Activated naive CD8-positive, alpha-beta T cell treated with anti-CD3 and anti-CD28 coated beads, Interleukin-2, amount 50 U/mL, for 24 hours (primary cell): ENCODE data around the gene EML5.

Experiments used
- ATAC-seq: fragments of 150-1000 bp; cut with Tn5 transposase; one replicate; pipeline ENCODE4 v1.10.0; 2021
- DNase-seq: peaks from one replicate; pipeline ENCODE4 v3.0.0; 2021
- H3K27ac Mint-ChIP-seq: one replicate; pipeline ENCODE4 v1.8.0; 2021; ENCODE audit warnings: mild to moderate bottlenecking, mixed read lengths
- H3K27me3 Mint-ChIP-seq: one replicate; pipeline ENCODE4 v1.8.0; 2021; ENCODE audit warnings: mixed read lengths
- H3K36me3 Mint-ChIP-seq: one replicate; pipeline ENCODE4 v1.8.0; 2021; ENCODE audit warnings: low read depth, mixed read lengths
- H3K4me1 Mint-ChIP-seq: one replicate; pipeline ENCODE4 v1.8.0; 2021; ENCODE audit warnings: mixed read lengths
- H3K4me3 Mint-ChIP-seq: one replicate; pipeline ENCODE4 v1.8.0; 2021; ENCODE audit warnings: mild to moderate bottlenecking, moderate library complexity, mixed read lengths
- H3K9me3 Mint-ChIP-seq: one replicate; pipeline ENCODE4 v1.8.0; 2021; ENCODE audit warnings: mixed read lengths

Gene EML5

DNA sequence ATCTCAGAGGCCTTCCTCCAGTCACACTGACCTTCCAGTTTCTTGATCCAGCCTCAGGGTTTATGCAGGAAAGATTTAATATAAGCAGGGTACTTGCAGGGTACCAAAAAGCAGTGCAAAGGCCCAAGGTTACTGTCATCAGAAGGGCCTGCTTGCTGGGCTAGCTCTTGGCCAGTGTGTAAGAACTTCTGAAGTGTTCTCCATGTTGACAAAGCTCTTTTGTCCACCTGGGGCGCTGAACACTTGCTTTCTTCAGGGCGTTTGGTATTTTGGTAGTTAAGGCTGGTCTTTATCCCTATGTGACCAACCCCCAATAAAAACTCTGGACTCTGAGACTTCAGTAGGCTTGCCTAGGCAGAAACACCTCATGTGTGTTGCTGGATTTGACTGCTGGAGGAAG is 160.2 kb downstream of the EML5 start:
- Mint-ChIP-seq H3K4me1 (no peaks in the 10 kb centered on the region), H3K27ac (no peak overlapping the region), H3K36me3 (no peaks in the 10 kb centered on the region), H3K4me3 (no peak overlapping the region), H3K9me3 (no peaks in the 10 kb centered on the region), H3K27me3 (no peaks in the 10 kb centered on the region)
- ATAC-seq (no peak), DNase-seq (no peak)

- no peak overlapping the region for H3K4me3 Mint-ChIP-seq
- no peaks in the 10 kb centered on the region for H3K36me3 Mint-ChIP-seq
- no peaks in the 10 kb centered on the region for H3K27me3 Mint-ChIP-seq
- no peaks in the 10 kb centered on the region for H3K9me3 Mint-ChIP-seq
- ATAC-seq (no peak), DNase-seq (no peak)
- no peaks in the 10 kb centered on the region for H3K4me1 Mint-ChIP-seq
- no peak overlapping the region for H3K27ac Mint-ChIP-seq
Observed at GRCh38 chr14:88631091-88631490, 161.7 kb downstream of the EML5 start.

- Mint-ChIP-seq H3K4me3 (no peak overlapping the region), H3K36me3 (no peaks in the 10 kb centered on the region), H3K9me3 (no peaks in the 10 kb centered on the region), H3K4me1 (no peaks in the 10 kb centered on the region), H3K27me3 (no peaks in the 10 kb centered on the region), H3K27ac (no peak overlapping the region)
- DNase-seq (no peak), ATAC-seq (no peak)
Observed at GRCh38 chr14:88630565-88630964, 162.2 kb downstream of the EML5 start.

DNA sequence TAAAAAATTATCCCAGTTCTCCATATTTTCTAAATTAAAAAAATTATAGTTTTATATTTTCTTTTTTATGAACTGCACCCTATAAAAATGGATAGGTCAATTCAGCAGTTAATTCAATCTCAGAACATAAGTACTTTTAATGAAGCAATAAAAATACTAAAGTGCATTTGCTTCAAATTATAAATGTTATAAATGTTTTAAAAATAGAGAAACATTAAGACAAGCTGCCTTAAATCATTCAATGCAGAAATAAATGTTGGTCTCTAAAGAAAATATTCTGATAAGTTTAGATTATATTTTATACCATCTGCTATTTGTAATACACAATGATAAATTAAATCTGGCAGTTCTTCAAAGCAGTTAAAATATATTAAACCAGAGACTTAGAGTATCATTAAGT is 164.3 kb downstream of the EML5 start:
- Mint-ChIP-seq H3K4me3 (no peak overlapping the region), H3K36me3 (no peaks in the 10 kb centered on the region), H3K27ac (no peak overlapping the region), H3K4me1 (no peaks in the 10 kb centered on the region), H3K27me3 (no peaks in the 10 kb centered on the region), H3K9me3 (no peaks in the 10 kb centered on the region)
- DNase-seq (no peak), ATAC-seq (no peak)

GRCh38 chr14:88628033-88628432 is 164.7 kb downstream of the EML5 start:
- H3K9me3 Mint-ChIP-seq: no peaks in the 10 kb centered on the region
- no peak overlapping the region for H3K4me3 Mint-ChIP-seq
- H3K27ac Mint-ChIP-seq: no peak overlapping the region
- no peaks in the 10 kb centered on the region for H3K4me1 Mint-ChIP-seq
- no peaks in the 10 kb centered on the region for H3K27me3 Mint-ChIP-seq
- DNase-seq (no peak), ATAC-seq (no peak)
- H3K36me3 Mint-ChIP-seq: no peaks in the 10 kb centered on the region

GRCh38 chr14:88625671-88626070 is 167.1 kb downstream of the EML5 start:
- ATAC-seq (no peak), DNase-seq (no peak)
- Mint-ChIP-seq H3K36me3 (peaks cover 2% of the 10 kb centered on the region), H3K4me1 (no peaks in the 10 kb centered on the region), H3K27me3 (no peaks in the 10 kb centered on the region), H3K27ac (no peak overlapping the region), H3K9me3 (no peaks in the 10 kb centered on the region), H3K4me3 (no peak overlapping the region)

GRCh38 chr14:88621100-88621499 is 171.7 kb downstream of the EML5 start:
- peaks cover 4% of the 10 kb centered on the region for H3K36me3 Mint-ChIP-seq
- no peaks in the 10 kb centered on the region for H3K9me3 Mint-ChIP-seq
- H3K4me3 Mint-ChIP-seq: no peak overlapping the region
- no peaks in the 10 kb centered on the region for H3K27me3 Mint-ChIP-seq
- no peaks in the 10 kb centered on the region for H3K4me1 Mint-ChIP-seq
- DNase-seq: no peak
- no peak for ATAC-seq
- H3K27ac Mint-ChIP-seq: no peak overlapping the region

- DNase-seq (no peak), ATAC-seq (no peak)
- H3K27ac Mint-ChIP-seq: no peak overlapping the region
- no peaks in the 10 kb centered on the region for H3K9me3 Mint-ChIP-seq
- H3K4me1 Mint-ChIP-seq: peaks cover 9% of the 10 kb centered on the region
- no peak overlapping the region for H3K4me3 Mint-ChIP-seq
- peaks cover 9% of the 10 kb centered on the region for H3K36me3 Mint-ChIP-seq
- no peaks in the 10 kb centered on the region for H3K27me3 Mint-ChIP-seq
Observed at GRCh38 chr14:88618476-88618875, 174.3 kb downstream of the EML5 start.

DNA sequence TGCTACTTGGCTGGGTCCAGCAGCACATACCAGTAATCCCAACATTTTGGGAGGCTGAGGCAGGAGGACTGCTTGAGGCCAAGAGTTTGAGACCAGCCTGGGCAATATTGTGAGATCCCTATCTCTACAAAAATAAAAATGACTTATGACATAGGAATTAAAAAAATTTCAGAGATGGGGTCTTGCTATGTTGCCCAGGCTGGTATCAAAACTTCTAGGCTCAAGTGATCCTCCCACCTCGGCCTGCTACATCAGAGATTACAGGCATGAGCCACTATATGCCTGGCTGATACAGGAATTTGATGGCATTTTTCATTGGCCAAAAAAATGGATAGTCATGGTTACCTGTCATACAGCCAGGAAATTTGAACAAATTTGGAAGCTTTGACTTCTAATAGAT is 175.3 kb downstream of the EML5 start:
- no peak overlapping the region for H3K27ac Mint-ChIP-seq
- H3K36me3 Mint-ChIP-seq: peaks cover 15% of the 10 kb centered on the region
- H3K27me3 Mint-ChIP-seq: no peaks in the 10 kb centered on the region
- no peaks in the 10 kb centered on the region for H3K9me3 Mint-ChIP-seq
- peaks cover 17% of the 10 kb centered on the region for H3K4me1 Mint-ChIP-seq
- H3K4me3 Mint-ChIP-seq: no peak overlapping the region
- DNase-seq (no peak), ATAC-seq (no peak)

- no peak overlapping the region for H3K4me3 Mint-ChIP-seq
- H3K27ac Mint-ChIP-seq: no peak overlapping the region
- DNase-seq (no peak), ATAC-seq (no peak)
- H3K27me3 Mint-ChIP-seq: no peaks in the 10 kb centered on the region
- H3K36me3 Mint-ChIP-seq: peaks cover 18% of the 10 kb centered on the region
- peaks cover 22% of the 10 kb centered on the region for H3K4me1 Mint-ChIP-seq
- H3K9me3 Mint-ChIP-seq: no peaks in the 10 kb centered on the region
Observed at GRCh38 chr14:88616697-88617096, 176.1 kb downstream of the EML5 start.

DNA sequence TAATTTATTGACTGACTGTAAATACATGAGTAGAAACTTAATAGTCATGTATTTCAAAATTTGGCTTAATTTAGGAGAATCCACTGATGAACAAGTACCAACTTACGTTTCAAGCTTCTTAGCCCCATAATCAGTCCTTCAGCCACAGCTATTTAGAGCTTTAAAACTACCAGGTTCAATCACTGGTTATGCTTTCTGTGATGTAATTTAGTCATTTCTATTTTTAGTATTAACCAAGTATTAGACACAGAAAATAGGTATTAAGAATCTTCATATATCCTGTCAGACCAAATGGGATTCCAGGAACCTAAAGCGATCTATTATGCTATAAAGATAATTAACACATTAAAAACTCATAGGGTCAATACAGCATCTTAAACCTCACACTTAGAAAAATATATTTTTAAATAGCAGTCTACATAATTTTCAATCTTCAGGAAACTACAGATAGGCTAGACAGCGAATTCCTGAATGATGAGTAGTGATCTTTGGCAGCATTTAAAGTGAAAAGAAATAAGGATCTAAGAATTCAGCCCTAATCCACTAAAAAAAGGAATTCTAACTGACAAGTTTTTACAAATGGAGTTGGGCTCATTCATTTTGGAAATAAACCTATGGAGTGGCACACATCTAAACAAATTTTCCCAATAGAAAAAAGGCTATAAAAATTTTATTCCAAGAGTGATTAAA is 178.4 kb downstream of the EML5 start:
- H3K27ac Mint-ChIP-seq: no peak overlapping the region
- no peaks in the 10 kb centered on the region for H3K27me3 Mint-ChIP-seq
- H3K9me3 Mint-ChIP-seq: no peaks in the 10 kb centered on the region
- ATAC-seq (no peak), DNase-seq (no peak)
- peaks cover 22% of the 10 kb centered on the region for H3K4me1 Mint-ChIP-seq
- peaks cover 37% of the 10 kb centered on the region for H3K36me3 Mint-ChIP-seq
- no peak overlapping the region for H3K4me3 Mint-ChIP-seq

DNA sequence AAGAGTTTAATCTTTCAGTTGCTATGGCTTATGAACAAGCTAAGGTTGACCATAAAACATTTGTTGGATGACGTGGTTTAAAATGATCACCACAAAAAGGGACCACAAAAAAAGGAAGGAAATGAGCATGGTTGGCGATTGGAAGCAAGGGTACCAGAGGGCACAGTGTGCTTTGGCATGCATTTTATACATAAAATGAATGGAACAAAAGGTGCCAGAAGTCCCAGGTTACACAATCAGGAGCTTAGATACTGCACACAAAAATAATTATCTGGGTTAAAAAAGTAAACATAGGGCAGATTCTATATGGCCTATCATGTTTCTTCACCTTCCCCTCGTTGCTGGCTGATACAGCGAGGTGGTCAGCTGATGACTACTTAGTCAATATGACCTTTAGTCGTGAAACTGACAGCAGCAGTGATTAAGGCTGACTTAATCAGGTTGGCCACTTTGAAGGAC is 179.2 kb downstream of the EML5 start:
- Mint-ChIP-seq H3K4me3 (no peak overlapping the region), H3K27ac (peak overlapping the region; percentile 44), H3K4me1 (peaks cover 22% of the 10 kb centered on the region), H3K27me3 (no peaks in the 10 kb centered on the region), H3K36me3 (peaks cover 43% of the 10 kb centered on the region), H3K9me3 (no peaks in the 10 kb centered on the region)
- ATAC-seq: peak; percentile 80
- DNase-seq: peak; percentile 6

DNA sequence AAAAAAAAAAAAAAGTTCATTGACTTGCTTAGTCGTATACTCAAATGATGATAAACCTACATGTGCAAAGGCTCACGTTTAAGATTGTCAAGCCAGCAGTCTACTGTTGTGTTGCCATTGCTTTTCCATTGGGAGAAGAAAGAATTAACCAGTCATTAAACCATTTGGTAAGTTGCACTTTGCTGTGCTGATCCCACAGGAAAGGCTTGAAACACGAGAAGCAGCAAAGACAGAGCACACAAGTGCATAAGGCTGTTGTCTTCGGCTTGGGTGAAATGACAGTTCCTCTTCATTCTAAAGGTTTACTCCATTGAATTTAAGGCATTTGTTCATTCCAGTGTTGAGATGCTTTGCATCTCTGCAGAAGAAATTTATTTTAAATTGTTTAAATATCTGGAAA is 179.8 kb downstream of the EML5 start:
- Mint-ChIP-seq H3K27me3 (no peaks in the 10 kb centered on the region), H3K4me1 (peaks cover 22% of the 10 kb centered on the region), H3K36me3 (peaks cover 48% of the 10 kb centered on the region), H3K27ac (no peak overlapping the region), H3K4me3 (no peak overlapping the region), H3K9me3 (no peaks in the 10 kb centered on the region)
- no peak for DNase-seq
- ATAC-seq: no peak

GRCh38 chr14:88611878-88612277 is 180.9 kb downstream of the EML5 start:
- ATAC-seq: no peak
- H3K4me3 Mint-ChIP-seq: no peak overlapping the region
- H3K27me3 Mint-ChIP-seq: no peaks in the 10 kb centered on the region
- H3K27ac Mint-ChIP-seq: no peak overlapping the region
- H3K36me3 Mint-ChIP-seq: peaks cover 56% of the 10 kb centered on the region
- peaks cover 22% of the 10 kb centered on the region for H3K4me1 Mint-ChIP-seq
- H3K9me3 Mint-ChIP-seq: no peaks in the 10 kb centered on the region
- no peak for DNase-seq

- no peaks in the 10 kb centered on the region for H3K27me3 Mint-ChIP-seq
- H3K4me3 Mint-ChIP-seq: no peak overlapping the region
- H3K4me1 Mint-ChIP-seq: peaks cover 13% of the 10 kb centered on the region
- ATAC-seq (no peak), DNase-seq (no peak)
- H3K36me3 Mint-ChIP-seq: peaks cover 70% of the 10 kb centered on the region
- no peak overlapping the region for H3K27ac Mint-ChIP-seq
- no peaks in the 10 kb centered on the region for H3K9me3 Mint-ChIP-seq
Observed at GRCh38 chr14:88607829-88608228, 184.9 kb downstream of the EML5 start.

- Mint-ChIP-seq H3K36me3 (peaks cover 66% of the 10 kb centered on the region), H3K27me3 (no peaks in the 10 kb centered on the region), H3K4me1 (peaks cover 8% of the 10 kb centered on the region), H3K9me3 (no peaks in the 10 kb centered on the region), H3K27ac (no peak overlapping the region), H3K4me3 (no peak overlapping the region)
- DNase-seq: no peak
- ATAC-seq: peak; percentile 49
Observed at GRCh38 chr14:88605594-88605993, 187.2 kb downstream of the EML5 start.
